Measurements from ENCODE around the gene FMN2. TPM values are rescaled to one million over a fixed set of nuclear protein-coding genes. Genes with fewer than 3 reads are reported as not detected.

FMN2 gene
- total RNA-seq, 2 donors from 2014 or later, result 0.26 to 0.33 TPM

- no peak for TF ChIP-seq CTCF (IDR thresholded peaks at IDR 0.05)
- Histone ChIP-seq H3K27ac (no peak overlapping the region), H3K4me1 (no peaks in the 10 kb centered on the region), H3K27me3 (no peaks in the 10 kb centered on the region), H3K9me3 (no peaks in the 10 kb centered on the region), H3K36me3 (replicated peaks in 1 of 2; ENCODE audit: insufficient read depth in 1 of 2, low read depth in 2 of 2) (no peaks in the 10 kb centered on the region), H3K4me3 (no peak overlapping the region)
- ATAC-seq (no peak), DNase-seq (no peak)
- intact Hi-C loops (cut with DNase I), result no loop called here
Measured at GRCh38 chr1:240343966-240344365, 252.3 kb downstream of the FMN2 start.

DNA sequence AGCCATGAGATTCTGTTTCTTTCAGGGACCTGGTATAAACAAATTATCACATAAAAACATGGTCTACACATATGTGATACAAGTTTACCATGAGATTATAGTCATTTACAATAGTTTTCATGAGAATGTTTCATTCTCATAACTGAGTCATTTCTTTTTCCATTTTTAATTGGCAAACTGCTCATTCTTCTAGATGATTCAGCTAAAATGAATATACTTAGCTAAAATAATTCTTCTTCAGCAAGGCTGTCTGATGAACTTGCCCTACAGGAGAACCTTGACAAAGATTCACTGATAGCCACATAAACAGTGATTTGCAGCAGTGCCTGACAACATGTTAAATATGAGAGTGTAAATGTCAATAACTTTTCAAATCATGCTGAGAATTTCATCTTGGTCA is 253.2 kb downstream of the FMN2 start:
- Histone ChIP-seq H3K36me3 (replicated peaks in 1 of 2; ENCODE audit: insufficient read depth in 1 of 2, low read depth in 2 of 2) (no peaks in the 10 kb centered on the region), H3K9me3 (no peaks in the 10 kb centered on the region), H3K27me3 (no peaks in the 10 kb centered on the region), H3K27ac (no peak overlapping the region), H3K4me3 (no peak overlapping the region), H3K4me1 (no peaks in the 10 kb centered on the region)
- ATAC-seq (no peak), DNase-seq (no peak)
- TF ChIP-seq POLR2A (IDR thresholded peaks at IDR 0.05) (no peak), CTCF (IDR thresholded peaks at IDR 0.05) (no peak)
- intact Hi-C loops (cut with DNase I), result no loop called here

DNA sequence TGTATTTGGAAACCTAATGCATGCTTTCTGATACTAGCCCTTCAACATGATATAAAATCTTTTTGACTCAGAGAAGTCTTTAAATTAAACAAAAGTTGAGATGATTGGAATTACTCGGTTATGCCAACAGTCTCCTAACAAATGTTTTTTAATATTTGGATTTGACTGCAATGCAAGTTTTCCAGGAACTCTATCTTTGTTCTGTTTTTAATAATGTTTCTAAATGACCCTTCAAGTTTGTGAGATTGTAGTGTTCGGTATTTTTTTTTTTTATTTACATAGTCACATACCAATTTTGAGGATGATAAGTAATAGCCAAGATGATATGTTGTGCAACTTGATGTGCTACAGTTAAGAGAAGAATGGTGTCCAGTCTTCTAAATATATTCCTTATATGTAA is 258.0 kb downstream of the FMN2 start:
- no peaks in the 10 kb centered on the region for H3K4me1 ChIP-seq
- intact Hi-C loops (cut with DNase I), result no loop called here
- H3K9me3 ChIP-seq, result no peaks in the 10 kb centered on the region
- TF ChIP-seq POLR2A (IDR thresholded peaks at IDR 0.05) (no peak), CTCF (IDR thresholded peaks at IDR 0.05) (no peak)
- no peaks in the 10 kb centered on the region for H3K27me3 ChIP-seq
- no peak overlapping the region for H3K4me3 ChIP-seq
- ATAC-seq, result no peak
- no peaks in the 10 kb centered on the region for H3K36me3 ChIP-seq (replicated peaks in 1 of 2; ENCODE audit: insufficient read depth in 1 of 2, low read depth in 2 of 2)
- H3K27ac ChIP-seq, result no peak overlapping the region
- DNase-seq, result no peak
- WGBS, 2 donors, result 45 to 51% methylated on average over 2 of the region's 2 CpGs

GRCh38 chr1:240350910-240351331 is 259.2 kb downstream of the FMN2 start:
- no peaks in the 10 kb centered on the region for H3K27me3 ChIP-seq
- no peak for ATAC-seq
- 44 to 61% methylated on average over 1 of the region's 1 CpG for WGBS, 2 donors
- TF ChIP-seq POLR2A (IDR thresholded peaks at IDR 0.05), result no peak
- TF ChIP-seq CTCF (IDR thresholded peaks at IDR 0.05), result no peak
- H3K27ac ChIP-seq, result no peak overlapping the region
- DNase-seq, result no peak
- no peaks in the 10 kb centered on the region for H3K9me3 ChIP-seq
- intact Hi-C loops (cut with DNase I), result no loop called here
- H3K4me1 ChIP-seq, result no peaks in the 10 kb centered on the region
- H3K36me3 ChIP-seq (replicated peaks in 1 of 2; ENCODE audit: insufficient read depth in 1 of 2, low read depth in 2 of 2), result no peaks in the 10 kb centered on the region
- H3K4me3 ChIP-seq, result no peak overlapping the region

- Histone ChIP-seq H3K4me3 (no peak overlapping the region), H3K4me1 (no peaks in the 10 kb centered on the region), H3K27me3 (no peaks in the 10 kb centered on the region), H3K36me3 (replicated peaks in 1 of 2; ENCODE audit: insufficient read depth in 1 of 2, low read depth in 2 of 2) (no peaks in the 10 kb centered on the region), H3K27ac (no peak overlapping the region), H3K9me3 (no peaks in the 10 kb centered on the region)
- TF ChIP-seq POLR2A (IDR thresholded peaks at IDR 0.05), result no peak
- WGBS, 2 donors, result 72 to 86% methylated on average over 1 of the region's 1 CpG
- intact Hi-C loops (cut with DNase I), result no loop called here
- ATAC-seq, result no peak
- DNase-seq, result no peak
Measured at GRCh38 chr1:240351690-240352089, 260.0 kb downstream of the FMN2 start.

Measured in body of pancreas (tissue), 4 donors.